Activated T-cell treated with anti-CD3 and anti-CD28 coated beads, Interleukin-2, amount 50 U/mL, for 4 hours (primary cell): ENCODE data around the gene STK32A. TPM values are rescaled to one million over a fixed set of nuclear protein-coding genes. Genes with fewer than 3 reads are reported as not detected.
"Not testable (repeated sequence)": the region's sequence is repeated elsewhere in the genome, so short reads cannot be mapped to it uniquely, and the experiment has no call there.

ENCODE experiments used
- ATAC-seq, 2 donors: fragments of 200-7000 bp; cut with Tn5 transposase; one replicate each; pipeline ENCODE4 v1.10.0; 2021
- DNase-seq: peaks from one replicate; pipeline ENCODE4 v3.0.0-alpha.2; 2020
- H3K27me3 Mint-ChIP-seq: one replicate; pipeline ENCODE4 v1.8.0; 2021; ENCODE audit warnings: low read depth, mixed read lengths
- H3K36me3 Mint-ChIP-seq: one replicate; pipeline ENCODE4 v1.8.0; 2022; ENCODE audit warnings: mixed read lengths; ENCODE audit not compliant: insufficient read depth
- H3K4me1 Mint-ChIP-seq: one replicate; pipeline ENCODE4 v1.8.0; 2021; ENCODE audit warnings: low read depth, mixed read lengths
- H3K4me3 Mint-ChIP-seq: one replicate; pipeline ENCODE4 v1.8.0; 2021; ENCODE audit warnings: mild to moderate bottlenecking, moderate library complexity, mixed read lengths
- H3K9me3 Mint-ChIP-seq: one replicate; pipeline ENCODE4 v1.8.0; 2021; ENCODE audit warnings: mixed read lengths
- total RNA-seq, 3 donors: library from RNA; stranded (reverse); gene quantifications; one replicate each; pipeline ENCODE4 v1.2.1, GENCODE V29; 2021

STK32A gene
- total RNA-seq, 3 donors from 2014 or later = not detected

- H3K4me1 Mint-ChIP-seq = peaks cover 7% of the 10 kb centered on the region
- peaks cover 6% of the 10 kb centered on the region for H3K27me3 Mint-ChIP-seq
- H3K9me3 Mint-ChIP-seq = peaks cover 6% of the 10 kb centered on the region
- no peaks in the 10 kb centered on the region for H3K36me3 Mint-ChIP-seq
- DNase-seq (no peak), ATAC-seq (no peak)
- no peak overlapping the region for H3K4me3 Mint-ChIP-seq
Observed at GRCh38 chr5:147226512-147226911, 8.3 kb upstream of the STK32A start.

- peak; percentile 21 to 28 for ATAC-seq
Observed at GRCh38 chr5:147234239-147234824, 494 bp upstream of the STK32A start.

GRCh38 chr5:147240266-147240985 is 5.6 kb downstream of the STK32A start:
- Mint-ChIP-seq H3K9me3 (no peaks in the 10 kb centered on the region), H3K4me1 (no peaks in the 10 kb centered on the region), H3K4me3 (no peak overlapping the region), H3K36me3 (no peaks in the 10 kb centered on the region), H3K27me3 (peaks cover 9% of the 10 kb centered on the region)
- no peak for ATAC-seq
- DNase-seq = no peak

More at GRCh38 chr5:147234239-147234824, 494 bp upstream of the STK32A start:
- Mint-ChIP-seq H3K4me1 (peaks cover 2% of the 10 kb centered on the region), H3K4me3 (peak overlapping the region; percentile 23), H3K27me3 (peaks cover 42% of the 10 kb centered on the region), H3K36me3 (no peaks in the 10 kb centered on the region), H3K9me3 (no peaks in the 10 kb centered on the region)
- no peak for DNase-seq

- not testable (repeated sequence) for H3K9me3 Mint-ChIP-seq, H3K36me3 Mint-ChIP-seq, DNase-seq, H3K4me3 Mint-ChIP-seq, ATAC-seq, H3K4me1 Mint-ChIP-seq, H3K27me3 Mint-ChIP-seq
Observed at GRCh38 chr5:147243238-147243637, 8.4 kb downstream of the STK32A start.

- Mint-ChIP-seq H3K4me1 (no peaks in the 10 kb centered on the region), H3K27me3 (no peaks in the 10 kb centered on the region), H3K4me3 (no peak overlapping the region), H3K9me3 (peaks cover 5% of the 10 kb centered on the region), H3K36me3 (no peaks in the 10 kb centered on the region)
- ATAC-seq (no peak), DNase-seq (no peak)
Observed at GRCh38 chr5:147245381-147246165, 10.7 kb downstream of the STK32A start.

- Mint-ChIP-seq H3K36me3 (no peaks in the 10 kb centered on the region), H3K4me3 (no peak overlapping the region), H3K27me3 (no peaks in the 10 kb centered on the region), H3K4me1 (no peaks in the 10 kb centered on the region), H3K9me3 (peaks cover 5% of the 10 kb centered on the region)
- ATAC-seq = no peak
- no peak for DNase-seq
Observed at GRCh38 chr5:147248561-147248960, 13.7 kb downstream of the STK32A start.

- H3K36me3 Mint-ChIP-seq = no peaks in the 10 kb centered on the region
- ATAC-seq = no peak
- H3K4me3 Mint-ChIP-seq = no peak overlapping the region
- no peak for DNase-seq
- peaks cover 18% of the 10 kb centered on the region for H3K9me3 Mint-ChIP-seq
- no peaks in the 10 kb centered on the region for H3K4me1 Mint-ChIP-seq
- peaks cover 10% of the 10 kb centered on the region for H3K27me3 Mint-ChIP-seq
Observed at GRCh38 chr5:147259837-147260236, 25.0 kb downstream of the STK32A start.

- Mint-ChIP-seq H3K36me3 (no peaks in the 10 kb centered on the region), H3K4me3 (no peak overlapping the region), H3K4me1 (no peaks in the 10 kb centered on the region), H3K9me3 (peaks cover 15% of the 10 kb centered on the region), H3K27me3 (peaks cover 7% of the 10 kb centered on the region)
- ATAC-seq (no peak), DNase-seq (no peak)
Observed at GRCh38 chr5:147267082-147267832, 32.4 kb downstream of the STK32A start.

- Mint-ChIP-seq H3K9me3 (peaks cover 3% of the 10 kb centered on the region), H3K4me1 (no peaks in the 10 kb centered on the region), H3K4me3 (no peak overlapping the region), H3K36me3 (no peaks in the 10 kb centered on the region), H3K27me3 (peaks cover 2% of the 10 kb centered on the region)
- DNase-seq (no peak), ATAC-seq (no peak)
Observed at GRCh38 chr5:147276497-147276896, 41.7 kb downstream of the STK32A start.

GRCh38 chr5:147286296-147286695 is 51.5 kb downstream of the STK32A start:
- ATAC-seq = no peak
- Mint-ChIP-seq H3K4me1 (no peaks in the 10 kb centered on the region), H3K9me3 (peaks cover 4% of the 10 kb centered on the region), H3K36me3 (no peaks in the 10 kb centered on the region), H3K4me3 (no peak overlapping the region), H3K27me3 (no peaks in the 10 kb centered on the region)
- DNase-seq = no peak

GRCh38 chr5:147287110-147287509 is 52.3 kb downstream of the STK32A start:
- Mint-ChIP-seq H3K4me3 (no peak overlapping the region), H3K27me3 (no peaks in the 10 kb centered on the region), H3K4me1 (no peaks in the 10 kb centered on the region), H3K9me3 (peaks cover 6% of the 10 kb centered on the region), H3K36me3 (no peaks in the 10 kb centered on the region)
- ATAC-seq (no peak), DNase-seq (no peak)

GRCh38 chr5:147290261-147290660 is 55.4 kb downstream of the STK32A start:
- Mint-ChIP-seq H3K27me3 (no peaks in the 10 kb centered on the region), H3K36me3 (no peaks in the 10 kb centered on the region), H3K9me3 (peaks cover 9% of the 10 kb centered on the region), H3K4me3 (no peak overlapping the region), H3K4me1 (no peaks in the 10 kb centered on the region)
- no peak for ATAC-seq
- no peak for DNase-seq

- no peak for DNase-seq
- no peaks in the 10 kb centered on the region for H3K36me3 Mint-ChIP-seq
- no peaks in the 10 kb centered on the region for H3K27me3 Mint-ChIP-seq
- no peaks in the 10 kb centered on the region for H3K4me1 Mint-ChIP-seq
- ATAC-seq = no peak
- H3K9me3 Mint-ChIP-seq = peaks cover 6% of the 10 kb centered on the region
- H3K4me3 Mint-ChIP-seq = no peak overlapping the region
Observed at GRCh38 chr5:147303251-147303650, 68.4 kb downstream of the STK32A start.

- ATAC-seq (no peak), DNase-seq (no peak)
- Mint-ChIP-seq H3K4me3 (no peak overlapping the region), H3K36me3 (no peaks in the 10 kb centered on the region), H3K4me1 (no peaks in the 10 kb centered on the region), H3K9me3 (peaks cover 6% of the 10 kb centered on the region), H3K27me3 (no peaks in the 10 kb centered on the region)
Observed at GRCh38 chr5:147303976-147304375, 69.2 kb downstream of the STK32A start.
